ENCODE measurements around the gene RABGAP1L. TPM values are rescaled to one million over a fixed set of nuclear protein-coding genes. Genes with fewer than 3 reads are reported as not detected.
"Not testable (repeated sequence)": the region's sequence is repeated elsewhere in the genome, so short reads cannot be mapped to it uniquely, and the experiment has no call there.

RABGAP1L gene
- total and polyA plus RNA-seq, 10 donors, result 30.3 to 125 (median 77.7) TPM

GRCh38 chr1:174405219-174405618 lies 245.9 kb downstream of the RABGAP1L start:
- H3K4me1 ChIP-seq, result no peaks in the 10 kb centered on the region
- TF ChIP-seq POLR2A (IDR thresholded peaks at IDR 0.05) (no peak), POLR2AphosphoS5 (IDR thresholded peaks at IDR 0.05) (no peak), CTCF (IDR thresholded peaks at IDR 0.05 in 8 of 11, conservative IDR thresholded peaks at IDR 0.05 in 3 of 11) (no peak)
- no peaks in the 10 kb centered on the region for H3K9me3 ChIP-seq
- no peak overlapping the region for H3K27ac ChIP-seq
- no peak overlapping the region for H3K4me3 ChIP-seq
- H3K27me3 ChIP-seq (replicated peaks in 1 of 7), result no peaks in the 10 kb centered on the region
- WGBS, 5 donors, result 94 to 100% (median 98%) methylated on average over 1 of the region's 1 CpG
- peaks cover 0 to 9% (median 0%) of the 10 kb centered on the region in 6 donors for H3K36me3 ChIP-seq
- DNase-seq, result no peak
- intact Hi-C loops (cut with DNase I; ENCODE audit: low total_unique reads), result no loop called here

- TF ChIP-seq POLR2A (IDR thresholded peaks at IDR 0.05) (no peak), CTCF (IDR thresholded peaks at IDR 0.05 in 8 of 11, conservative IDR thresholded peaks at IDR 0.05 in 3 of 11) (no peak), POLR2AphosphoS5 (IDR thresholded peaks at IDR 0.05) (no peak)
- no peaks in the 10 kb centered on the region for H3K9me3 ChIP-seq
- H3K27ac ChIP-seq, result no peak overlapping the region
- no peaks in the 10 kb centered on the region for H3K27me3 ChIP-seq (replicated peaks in 1 of 7)
- H3K4me1 ChIP-seq, result no peaks in the 10 kb centered on the region
- intact Hi-C loops (cut with DNase I; ENCODE audit: low total_unique reads), result no loop called here
- no peak for DNase-seq
- no peak overlapping the region for H3K4me3 ChIP-seq
- no peaks in the 10 kb centered on the region for H3K36me3 ChIP-seq
- 89 to 99% (median 95%) methylated on average over 4 of the region's 4 CpGs for WGBS, 5 donors
Observed at GRCh38 chr1:174406421-174406820, 247.1 kb downstream of the RABGAP1L start.

GRCh38 chr1:174407665-174408064 lies 248.3 kb downstream of the RABGAP1L start:
- Histone ChIP-seq H3K36me3 (no peaks in the 10 kb centered on the region), H3K27me3 (replicated peaks in 1 of 7) (no peaks in the 10 kb centered on the region), H3K27ac (no peak overlapping the region), H3K4me3 (no peak overlapping the region), H3K4me1 (no peaks in the 10 kb centered on the region), H3K9me3 (peaks cover 0 to 10% (median 2%) of the 10 kb centered on the region in 8 donors)
- WGBS, 5 donors, result 96 to 99% (median 98%) methylated on average over 3 of the region's 3 CpGs
- intact Hi-C loops (cut with DNase I; ENCODE audit: low total_unique reads), result no loop called here
- DNase-seq, result no peak
- TF ChIP-seq POLR2AphosphoS5 (IDR thresholded peaks at IDR 0.05) (no peak), POLR2A (IDR thresholded peaks at IDR 0.05) (no peak), CTCF (IDR thresholded peaks at IDR 0.05 in 8 of 11, conservative IDR thresholded peaks at IDR 0.05 in 3 of 11) (no peak)

- Histone ChIP-seq H3K36me3 (no peaks in the 10 kb centered on the region), H3K27ac (no peak overlapping the region), H3K27me3 (replicated peaks in 1 of 7) (no peaks in the 10 kb centered on the region), H3K4me1 (no peaks in the 10 kb centered on the region), H3K9me3 (peaks cover 0 to 10% (median 2%) of the 10 kb centered on the region in 8 donors), H3K4me3 (no peak overlapping the region)
- WGBS, 5 donors, result 50 to 100% (median 72%) methylated on average over 2 of the region's 2 CpGs
- intact Hi-C loops (cut with DNase I; ENCODE audit: low total_unique reads), result no loop called here
- TF ChIP-seq POLR2A (IDR thresholded peaks at IDR 0.05), result no peak
- DNase-seq, result no peak
Observed at GRCh38 chr1:174408146-174408545, 248.8 kb downstream of the RABGAP1L start.

- not testable (repeated sequence) for DNase-seq
Observed at GRCh38 chr1:174409801-174410200, 250.5 kb downstream of the RABGAP1L start.

More at GRCh38 chr1:174409801-174410200, 250.5 kb downstream of the RABGAP1L start:
- H3K27me3 ChIP-seq (replicated peaks in 1 of 7); H3K36me3 ChIP-seq; H3K27ac ChIP-seq; H3K4me3 ChIP-seq; H3K9me3 ChIP-seq; intact Hi-C loops (cut with DNase I; ENCODE audit: low total_unique reads): not testable (repeated sequence)
- H3K4me1 ChIP-seq, result peaks cover 0 to 10% (median 0%) of the 10 kb centered on the region in 6 donors
- WGBS, 5 donors, result 91 to 98% (median 96%) methylated on average over 3 of the region's 3 CpGs

Measured in spleen (tissue), 11 donors.